ENCODE results near the gene REPIN1.

REPIN1 gene

GRCh38 chr7:150378853-150379440, 10.3 kb downstream of the REPIN1 start, which contains the start of gene ZNF775 (continued):
- no peak for TF ChIP-seq KLF9 (tag by site-specific recombination; IDR thresholded peaks at IDR 0.05; ENCODE audit: low read depth)
- TF ChIP-seq ZNF18 (tag by site-specific recombination; IDR thresholded peaks at IDR 0.05) = no peak
- TF ChIP-seq ZNF404 (tag by site-specific recombination; IDR thresholded peaks at IDR 0.05) = no peak
- no peak for TF ChIP-seq ZNF248 (tag by site-specific recombination; IDR thresholded peaks at IDR 0.05)
- no peak for TF ChIP-seq ZNF777 (tag by site-specific recombination; IDR thresholded peaks at IDR 0.05; ENCODE audit: borderline replicate concordance)
- no peak for TF ChIP-seq ZNF707 (tag by site-specific recombination; IDR thresholded peaks at IDR 0.05)
- TF ChIP-seq ZNF155 (tag by site-specific recombination; IDR thresholded peaks at IDR 0.05) = no peak
- TF ChIP-seq IKZF3 (tag by site-specific recombination; IDR thresholded peaks at IDR 0.05) = no peak
- no peak for TF ChIP-seq ZNF600 (tag by site-specific recombination; IDR thresholded peaks at IDR 0.05)
- TF ChIP-seq ATF2 (tag by site-specific recombination; IDR thresholded peaks at IDR 0.05; ENCODE audit: low read depth) = no peak
- no peak for TF ChIP-seq ZNF24 (tag by site-specific recombination; IDR thresholded peaks at IDR 0.05)
- TF ChIP-seq PRDM6 (tag by site-specific recombination; IDR thresholded peaks at IDR 0.05) = no peak
- TF ChIP-seq ZNF510 (tag by site-specific recombination; IDR thresholded peaks at IDR 0.05; ENCODE audit: insufficient replicate concordance) = no peak
- no peak for TF ChIP-seq ZNF214 (tag by site-specific recombination; IDR thresholded peaks at IDR 0.05; ENCODE audit: borderline replicate concordance)
- TF ChIP-seq KLF16 (tag by site-specific recombination; IDR thresholded peaks at IDR 0.05) = no peak
- peak; percentile 33; the same call in 1 of the 2 replicates for TF ChIP-seq BCL11A (tag by site-specific recombination; IDR thresholded peaks at IDR 0.05; ENCODE audit: low read depth)
- TF ChIP-seq KLF10 (tag by site-specific recombination; IDR thresholded peaks at IDR 0.05) = peak; percentile 61; the same call in 1 of the 2 replicates
- TF ChIP-seq ZNF768 (tag by site-specific recombination; IDR thresholded peaks at IDR 0.05) = no peak
- TF ChIP-seq ZNF394 (tag by site-specific recombination; IDR thresholded peaks at IDR 0.05; ENCODE audit: borderline replicate concordance) = no peak
- TF ChIP-seq ZFP69B (tag by site-specific recombination; IDR thresholded peaks at IDR 0.05) = peak; percentile 29; the same call in 1 of the 2 replicates
- no peak for TF ChIP-seq ZNF2 (tag by site-specific recombination; IDR thresholded peaks at IDR 0.05)
- TF ChIP-seq ZNF133 (tag by site-specific recombination; IDR thresholded peaks at IDR 0.05) = no peak
- TF ChIP-seq ZNF280D (tag by site-specific recombination; IDR thresholded peaks at IDR 0.05) = no peak
- TF ChIP-seq GLIS1 (tag by site-specific recombination; IDR thresholded peaks at IDR 0.05) = peak; percentile 92
- TF ChIP-seq MYNN (tag by site-specific recombination; IDR thresholded peaks at IDR 0.05; ENCODE audit: borderline replicate concordance) = no peak
- no peak for TF ChIP-seq ZNF571 (tag by site-specific recombination; IDR thresholded peaks at IDR 0.05)
- no peak for TF ChIP-seq ZNF416 (tag by site-specific recombination; IDR thresholded peaks at IDR 0.05)
- TF ChIP-seq ZEB2 (tag by site-specific recombination; IDR thresholded peaks at IDR 0.05) = peak; percentile 39; the same call in 1 of the 2 replicates
- no peak for TF ChIP-seq ZBTB44 (tag by site-specific recombination; IDR thresholded peaks at IDR 0.05)
- no peak for TF ChIP-seq ZNF837 (tag by site-specific recombination; IDR thresholded peaks at IDR 0.05)
- TF ChIP-seq ZIC2 (tag by site-specific recombination; IDR thresholded peaks at IDR 0.05) = peak; percentile 85
- TF ChIP-seq ZNF544 (tag by site-specific recombination; IDR thresholded peaks at IDR 0.05) = no peak
- no peak for TF ChIP-seq ZNF596 (tag by site-specific recombination; IDR thresholded peaks at IDR 0.05)
